Gastroesophageal sphincter (tissue), 4 donors: ENCODE results near the gene MAP1S. TPM values are rescaled to one million over a fixed set of nuclear protein-coding genes. Genes with fewer than 3 reads are reported as not detected.
A peak's percentile ranks its signal among the peaks of the same experiment; 100 is the strongest.

ENCODE experiments used
- ATAC-seq: fragments of 150-250 bp; one replicate; pipeline ENCODE4 v1.9.1; 2016; ENCODE audit warnings: mild to moderate bottlenecking, moderate library complexity
- H3K27ac ChIP-seq, 4 donors: fragments of 200-600 bp; sonication (generic) in 3 of 4; 1 replicate in 3 of 4; 2 replicates in 1 of 4; pipeline ENCODE4 v1.5.1; 2016 to 2019
- H3K27me3 ChIP-seq: fragments of 200-600 bp; sonication (generic); one replicate; pipeline ENCODE4 v1.5.1; 2019
- H3K36me3 ChIP-seq, 2 donors: fragments of 200-600 bp; sonication (generic); one replicate each; pipeline ENCODE4 v1.5.1; 2019; ENCODE audit warnings: control low read depth in 1 of 2
- H3K4me1 ChIP-seq, 3 donors: fragments of 200-600 bp; sonication (generic); 1 replicate in 2 of 3; 2 replicates in 1 of 3; pipeline ENCODE4 v1.5.1; 2016 to 2019; ENCODE audit warnings: control low read depth in 2 of 3
- H3K4me3 ChIP-seq, 2 donors: fragments of 200-600 bp; sonication (generic); one replicate each; pipeline ENCODE4 v1.5.1; 2019; ENCODE audit warnings: mild to moderate bottlenecking in 1 of 2, moderate library complexity in 1 of 2
- H3K9me3 ChIP-seq, 3 donors: fragments of 200-600 bp; sonication (generic); one replicate each; pipeline ENCODE4 v1.5.1; 2017 to 2019; ENCODE audit warnings: control low read depth in 2 of 3
- CTCF ChIP-seq, 4 experiments: fragments of 200-600 bp in 2 of 4; fragments of 450-650 bp in 2 of 4; sonication (generic) in 1 of 4; IDR thresholded peaks; one replicate each; pipeline ENCODE4 v1.5.1; 2017 to 2019; ENCODE audit warnings: antibody characterized with exemption in 4 of 4, mild to moderate bottlenecking in 2 of 4, moderate library complexity in 2 of 4
- EP300 ChIP-seq: sonication (generic); formaldehyde crosslinking; IDR thresholded peaks from one replicate; pipeline ENCODE4 v1.6.1; 2017; ENCODE audit warnings: antibody characterized with exemption, mild to moderate bottlenecking
- POLR2A ChIP-seq, 2 donors: fragments of 450-650 bp; IDR thresholded peaks; one replicate each; pipeline ENCODE4 v1.6.1; 2017; ENCODE audit warnings: antibody characterized with exemption in 2 of 2, mild to moderate bottlenecking in 2 of 2, moderate library complexity in 1 of 2
- POLR2AphosphoS5 ChIP-seq: sonication (generic); formaldehyde crosslinking; IDR thresholded peaks from one replicate; pipeline ENCODE4 v1.6.1; 2017; ENCODE audit warnings: antibody characterized with exemption
- whole genome bisulfite sequencing, 2 donors: methylation state at CpG; one replicate each; pipeline ENCODE4 v1.1.5; 2018; ENCODE audit warnings: low coverage in 1 of 2; 5-methylcytosine and 5-hydroxymethylcytosine counted together
- total RNA-seq, 4 donors: library from RNA; depleted of rRNA; stranded (reverse); fragments of >200 nt; gene quantifications; one replicate each; pipeline ENCODE4 v1.1.0, GENCODE V29; 2016

MAP1S gene
- total RNA-seq, 4 donors from 2014 or later = 18.8 to 47.3 (median 23.9) TPM

- Histone ChIP-seq H3K36me3 (no peaks in the 10 kb centered on the region), H3K4me1 (peaks cover 0 to 29% (median 17%) of the 10 kb centered on the region in 3 donors), H3K27me3 (peaks cover 98% of the 10 kb centered on the region), H3K4me3 (no peak overlapping the region), H3K27ac (no peak overlapping the region), H3K9me3 (no peaks in the 10 kb centered on the region)
- TF ChIP-seq POLR2A (IDR thresholded peaks at IDR 0.05) = no peak
- TF ChIP-seq CTCF (IDR thresholded peaks at IDR 0.05) = no peak
- no peak for TF ChIP-seq POLR2AphosphoS5
- no peak for TF ChIP-seq EP300
- no peak for ATAC-seq
- 50 to 64% methylated on average over 1 to 4 of the region's 5 CpGs for WGBS, 2 donors
Observed at GRCh38 chr19:17682273-17682672, 37.0 kb upstream of the MAP1S start.

GRCh38 chr19:17683078-17683477, 36.2 kb upstream of the MAP1S start:
- ATAC-seq = no peak
- Histone ChIP-seq H3K36me3 (no peaks in the 10 kb centered on the region), H3K27me3 (peaks cover 98% of the 10 kb centered on the region), H3K27ac (no peak overlapping the region), H3K9me3 (no peaks in the 10 kb centered on the region), H3K4me3 (no peak overlapping the region), H3K4me1 (peaks cover 0 to 37% (median 22%) of the 10 kb centered on the region in 3 donors)
- TF ChIP-seq POLR2A (IDR thresholded peaks at IDR 0.05) (no peak), EP300 (no peak), CTCF (IDR thresholded peaks at IDR 0.05) (no peak), POLR2AphosphoS5 (no peak)
- 79% methylated on average over 4 of the region's 4 CpGs; no CpG with 5 or more reads in 1 of the 2 donors for WGBS, 2 donors

GRCh38 chr19:17684256-17684655, 35.0 kb upstream of the MAP1S start:
- Histone ChIP-seq H3K27me3 (peaks cover 98% of the 10 kb centered on the region), H3K4me1 (peaks cover 0 to 43% (median 22%) of the 10 kb centered on the region in 3 donors), H3K4me3 (no peak overlapping the region), H3K9me3 (no peaks in the 10 kb centered on the region), H3K36me3 (no peaks in the 10 kb centered on the region), H3K27ac (no peak overlapping the region)
- no peak for ATAC-seq
- no peak for TF ChIP-seq POLR2AphosphoS5
- TF ChIP-seq CTCF (IDR thresholded peaks at IDR 0.05) = no peak
- TF ChIP-seq EP300 = no peak
- no peak for TF ChIP-seq POLR2A (IDR thresholded peaks at IDR 0.05)
- 64 to 93% methylated on average over 3 of the region's 4 CpGs for WGBS, 2 donors

- ATAC-seq = no peak
- Histone ChIP-seq H3K4me3 (no peak overlapping the region), H3K4me1 (peaks cover 0 to 31% (median 18%) of the 10 kb centered on the region in 3 donors), H3K27me3 (peaks cover 98% of the 10 kb centered on the region), H3K36me3 (no peaks in the 10 kb centered on the region), H3K9me3 (no peaks in the 10 kb centered on the region), H3K27ac (no peak overlapping the region)
- WGBS, 2 donors = 59% methylated on average over 7 to 10 of the region's 15 CpGs
- TF ChIP-seq CTCF (IDR thresholded peaks at IDR 0.05) (no peak), EP300 (no peak), POLR2A (IDR thresholded peaks at IDR 0.05) (no peak), POLR2AphosphoS5 (no peak)
Observed at GRCh38 chr19:17685451-17686022, 33.7 kb upstream of the MAP1S start.

DNA sequence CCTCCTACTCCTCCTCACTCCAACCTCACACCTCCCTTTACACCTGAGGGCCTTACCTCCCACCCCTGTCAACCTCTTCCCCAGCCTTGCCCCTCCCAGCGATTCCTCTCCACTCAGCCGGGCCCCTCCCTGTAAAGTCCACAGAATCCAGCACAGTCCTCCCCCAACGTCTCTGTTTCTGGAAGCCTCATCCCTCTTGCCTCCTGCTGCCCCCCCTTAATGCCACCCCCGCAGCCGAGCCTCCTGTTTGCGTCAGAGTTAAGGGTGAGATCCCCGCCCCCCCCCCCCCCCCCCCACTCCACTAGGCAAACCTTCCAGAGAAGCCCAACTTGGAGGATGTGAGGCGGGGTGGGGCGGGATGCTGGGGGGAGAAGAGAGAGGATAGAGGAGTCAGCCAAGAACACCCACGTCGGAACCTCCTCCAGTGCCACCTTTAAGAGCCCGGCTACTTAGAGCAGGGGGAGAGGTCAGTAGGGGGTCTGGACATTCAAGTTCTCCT, 33.2 kb upstream of the MAP1S start:
- H3K36me3 ChIP-seq = no peaks in the 10 kb centered on the region
- H3K27ac ChIP-seq = no peak overlapping the region
- H3K4me3 ChIP-seq = peak overlapping the region in 1 of 2 donors; percentile 4
- H3K27me3 ChIP-seq = peaks cover 100% of the 10 kb centered on the region
- WGBS, 2 donors = 0% methylated on average over 3 of the region's 12 CpGs
- no peak for TF ChIP-seq CTCF (IDR thresholded peaks at IDR 0.05)
- no peak for TF ChIP-seq POLR2AphosphoS5
- no peak for TF ChIP-seq EP300
- no peak for TF ChIP-seq POLR2A (IDR thresholded peaks at IDR 0.05)
- no peak for ATAC-seq
- no peaks in the 10 kb centered on the region for H3K9me3 ChIP-seq
- H3K4me1 ChIP-seq = peaks cover 0 to 30% (median 18%) of the 10 kb centered on the region in 3 donors
